ENCODE results near the gene APLN.

Gene APLN

DNA sequence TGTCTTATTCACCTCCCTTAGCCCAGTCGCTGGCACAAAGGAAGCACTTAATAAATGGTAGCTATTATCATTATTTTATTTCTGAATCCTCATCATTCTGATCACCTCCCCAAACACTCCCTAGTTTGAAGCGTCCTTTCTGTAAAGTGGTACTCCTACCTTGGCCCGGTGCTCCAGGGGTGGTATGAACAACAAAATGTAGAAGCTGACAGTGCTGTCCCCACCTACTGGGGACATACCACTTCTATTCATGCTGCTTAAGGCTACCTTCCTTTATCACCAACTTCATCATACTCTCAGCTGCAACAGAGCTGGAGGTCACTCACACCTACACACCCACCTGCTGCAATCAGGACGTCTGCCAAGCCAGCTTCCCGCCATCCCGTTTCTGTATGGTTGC, 40.8 kb upstream of the APLN start:
- H3K9ac ChIP-seq = no peak overlapping the region
- H3K9me3 ChIP-seq (ENCODE audit: control insufficient read depth, low read length) = no peaks in the 10 kb centered on the region
- no peak overlapping the region for H3K27ac ChIP-seq
- H3K4me2 ChIP-seq (ENCODE audit: low read length) = no peak overlapping the region
- no peaks in the 10 kb centered on the region for H3K79me2 ChIP-seq
- H3K4me1 ChIP-seq = no peaks in the 10 kb centered on the region
- no peak overlapping the region for H2AFZ ChIP-seq
- no peak for TF ChIP-seq CTCF (IDR thresholded peaks at IDR 0.05)
- H3K27me3 ChIP-seq (ENCODE audit: control insufficient read depth, insufficient read depth, low read length) = no peaks in the 10 kb centered on the region
- H3K36me3 ChIP-seq (ENCODE audit: control insufficient read depth, insufficient read depth, low read length) = no peaks in the 10 kb centered on the region
- H3K4me3 ChIP-seq (ENCODE audit: low read depth, low read length) = no peak overlapping the region

DNA sequence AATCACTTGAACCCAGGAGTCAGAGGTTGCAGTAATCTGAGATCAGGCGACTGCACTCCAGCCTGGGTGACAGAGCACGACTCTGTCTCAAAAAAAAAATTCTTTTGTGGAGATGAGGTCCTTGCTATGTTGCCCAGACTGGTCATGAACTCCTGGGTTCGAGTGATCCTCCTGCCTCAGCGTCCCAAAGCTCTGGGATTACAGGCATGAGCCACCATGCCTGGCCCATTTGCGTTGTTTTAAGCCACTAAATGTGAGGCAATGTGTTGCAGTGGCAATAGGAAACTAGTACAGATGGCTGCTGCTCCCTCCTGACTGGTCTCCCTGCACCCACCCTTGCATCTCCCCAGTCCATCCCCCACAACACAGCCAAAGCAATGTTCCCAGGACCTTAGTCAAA, 40.0 kb upstream of the APLN start:
- Histone ChIP-seq H2AFZ (no peak overlapping the region), H3K36me3 (ENCODE audit: control insufficient read depth, insufficient read depth, low read length) (no peaks in the 10 kb centered on the region), H3K9me3 (ENCODE audit: control insufficient read depth, low read length) (no peaks in the 10 kb centered on the region), H3K4me2 (ENCODE audit: low read length) (no peak overlapping the region), H3K27ac (no peak overlapping the region), H3K79me2 (no peaks in the 10 kb centered on the region), H3K4me1 (no peaks in the 10 kb centered on the region), H3K27me3 (ENCODE audit: control insufficient read depth, insufficient read depth, low read length) (no peaks in the 10 kb centered on the region), H3K4me3 (ENCODE audit: low read depth, low read length) (no peak overlapping the region), H3K9ac (no peak overlapping the region)
- no peak for TF ChIP-seq CTCF (IDR thresholded peaks at IDR 0.05)

- no peak for TF ChIP-seq CTCF (IDR thresholded peaks at IDR 0.05)
- Histone ChIP-seq H3K79me2 (no peaks in the 10 kb centered on the region), H3K9ac (no peak overlapping the region), H3K27me3 (ENCODE audit: control insufficient read depth, insufficient read depth, low read length) (no peaks in the 10 kb centered on the region), H3K4me2 (ENCODE audit: low read length) (no peak overlapping the region), H3K27ac (no peak overlapping the region), H3K36me3 (ENCODE audit: control insufficient read depth, insufficient read depth, low read length) (no peaks in the 10 kb centered on the region), H3K9me3 (ENCODE audit: control insufficient read depth, low read length) (no peaks in the 10 kb centered on the region), H3K4me3 (ENCODE audit: low read depth, low read length) (no peak overlapping the region), H3K4me1 (no peaks in the 10 kb centered on the region), H2AFZ (no peak overlapping the region)
Observed at GRCh38 chrX:129693354-129693753, 38.6 kb upstream of the APLN start.

DNA sequence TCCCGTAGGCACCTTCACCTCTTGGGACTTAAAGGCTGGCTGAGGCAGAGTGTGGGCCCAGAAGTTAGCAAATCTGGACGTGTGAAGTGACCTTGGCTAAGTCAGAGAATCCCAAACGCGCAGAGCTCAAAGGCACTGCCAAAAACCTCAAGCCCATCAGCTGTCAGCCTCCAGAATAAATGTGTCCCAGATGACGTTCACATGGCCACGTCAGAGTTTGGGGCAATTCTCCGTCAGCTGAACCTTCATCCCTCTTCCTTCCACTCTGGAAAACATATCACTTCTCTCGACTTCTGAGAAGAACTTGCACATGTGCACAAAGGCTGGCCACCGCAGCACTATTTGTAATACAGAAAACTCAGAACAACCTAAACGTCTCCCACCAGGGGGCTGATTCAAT, 35.7 kb upstream of the APLN start:
- no peak overlapping the region for H2AFZ ChIP-seq
- no peaks in the 10 kb centered on the region for H3K9me3 ChIP-seq (ENCODE audit: control insufficient read depth, low read length)
- no peak overlapping the region for H3K9ac ChIP-seq
- H3K4me3 ChIP-seq (ENCODE audit: low read depth, low read length) = no peak overlapping the region
- TF ChIP-seq CTCF (IDR thresholded peaks at IDR 0.05) = no peak
- no peak overlapping the region for H3K4me2 ChIP-seq (ENCODE audit: low read length)
- no peaks in the 10 kb centered on the region for H3K36me3 ChIP-seq (ENCODE audit: control insufficient read depth, insufficient read depth, low read length)
- no peaks in the 10 kb centered on the region for H3K27me3 ChIP-seq (ENCODE audit: control insufficient read depth, insufficient read depth, low read length)
- no peaks in the 10 kb centered on the region for H3K4me1 ChIP-seq
- no peaks in the 10 kb centered on the region for H3K79me2 ChIP-seq
- no peak overlapping the region for H3K27ac ChIP-seq

- no peak overlapping the region for H3K9ac ChIP-seq
Observed at GRCh38 chrX:129689796-129690195, 35.0 kb upstream of the APLN start.

More at GRCh38 chrX:129689796-129690195, 35.0 kb upstream of the APLN start:
- no peaks in the 10 kb centered on the region for H3K9me3 ChIP-seq (ENCODE audit: control insufficient read depth, low read length)
- no peak overlapping the region for H3K4me2 ChIP-seq (ENCODE audit: low read length)
- H3K4me3 ChIP-seq (ENCODE audit: low read depth, low read length) = no peak overlapping the region
- TF ChIP-seq CTCF (IDR thresholded peaks at IDR 0.05) = no peak
- H2AFZ ChIP-seq = no peak overlapping the region
- H3K4me1 ChIP-seq = peaks cover 4% of the 10 kb centered on the region
- H3K27me3 ChIP-seq (ENCODE audit: control insufficient read depth, insufficient read depth, low read length) = no peaks in the 10 kb centered on the region
- H3K27ac ChIP-seq = no peak overlapping the region
- no peaks in the 10 kb centered on the region for H3K36me3 ChIP-seq (ENCODE audit: control insufficient read depth, insufficient read depth, low read length)
- H3K79me2 ChIP-seq = no peaks in the 10 kb centered on the region

Measured in parathyroid adenoma (tissue), 2 donors.